ENCODE results near the gene SLC8A1. TPM values are rescaled to one million over a fixed set of nuclear protein-coding genes. Genes with fewer than 3 reads are reported as not detected.

The SLC8A1 gene
- polyA plus RNA-seq, 3 donors = 0.62 to 1.9 (median 0.79) TPM

- H3K27ac ChIP-seq (ENCODE audit: low read depth, low read length) = no peak overlapping the region
- 51 to 80% (median 74%) methylated on average over 2 of the region's 2 CpGs for WGBS, 3 donors
Observed at GRCh38 chr2:40466935-40467572, 15.2 kb upstream of the SLC8A1 start.

DNA sequence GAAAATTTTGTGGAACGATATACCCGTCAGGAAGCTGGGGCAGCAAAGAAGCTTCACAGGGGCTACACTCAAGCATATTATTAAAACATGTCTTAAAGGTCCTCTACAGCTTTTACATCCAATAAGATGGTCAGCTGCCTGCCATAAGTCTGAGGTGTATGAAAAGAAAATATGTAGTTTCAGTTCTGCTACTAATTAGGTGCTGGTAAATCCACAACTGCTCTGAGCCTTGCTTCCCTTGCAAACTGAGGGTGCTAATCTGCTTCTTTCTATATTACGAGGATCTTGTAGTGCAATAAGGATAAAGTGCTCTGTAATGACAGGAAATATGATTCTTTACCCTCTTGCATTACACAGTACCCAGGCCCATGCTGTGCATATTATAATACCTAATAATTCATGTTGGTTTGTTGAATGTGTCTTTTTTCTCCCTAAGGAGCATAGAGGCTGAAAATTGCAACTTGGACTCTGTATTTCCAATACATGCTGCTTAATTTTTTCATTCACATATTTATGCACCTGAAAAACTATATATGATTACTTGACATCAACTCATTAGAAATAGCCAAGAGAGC is 14.5 kb upstream of the SLC8A1 start:
- 84 to 96% (median 92%) methylated on average over 3 of the region's 3 CpGs for WGBS, 3 donors
- H3K27ac ChIP-seq (ENCODE audit: low read depth, low read length) = no peak overlapping the region

- WGBS, 3 donors = 54 to 86% (median 84%) methylated on average over 8 of the region's 8 CpGs
- no peak overlapping the region for H3K27ac ChIP-seq (ENCODE audit: low read depth, low read length)
Observed at GRCh38 chr2:40463112-40463511, 11.2 kb upstream of the SLC8A1 start.

DNA sequence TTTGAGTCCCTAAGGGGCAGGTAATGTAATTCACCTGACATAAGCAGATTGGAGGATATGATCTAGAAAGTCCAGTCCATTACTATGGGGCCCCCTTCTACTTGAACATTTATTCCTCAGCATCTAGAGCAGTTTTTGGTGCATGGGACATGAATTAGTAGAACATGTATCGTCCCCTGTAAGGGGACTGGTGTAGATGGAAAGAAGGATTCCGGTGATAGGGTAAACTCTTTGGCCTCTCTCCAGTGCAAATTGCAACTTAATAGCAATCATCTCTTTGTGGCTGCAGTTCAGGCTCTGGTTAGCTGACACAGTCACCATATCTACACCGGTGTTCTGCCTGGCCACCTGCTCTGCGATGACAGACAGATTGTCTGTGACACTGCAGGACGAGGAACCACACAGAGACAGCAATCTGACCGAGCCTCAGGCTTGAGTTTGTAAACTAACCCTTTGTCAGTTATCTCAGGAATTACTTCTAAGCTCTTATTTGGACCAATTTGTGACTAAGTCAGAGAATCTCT is 6.4 kb upstream of the SLC8A1 start:
- no peak overlapping the region for H3K27ac ChIP-seq (ENCODE audit: low read depth, low read length)
- 32 to 81% (median 79%) methylated on average over 6 of the region's 6 CpGs for WGBS, 3 donors

- WGBS, 3 donors = 65 to 74% (median 71%) methylated on average over 5 of the region's 5 CpGs
- no peak overlapping the region for H3K27ac ChIP-seq (ENCODE audit: low read depth, low read length)
Observed at GRCh38 chr2:40457837-40458236, 5.9 kb upstream of the SLC8A1 start.

GRCh38 chr2:40457366-40457765 is 5.5 kb upstream of the SLC8A1 start:
- no peak overlapping the region for H3K27ac ChIP-seq (ENCODE audit: low read depth, low read length)
- 66 to 77% (median 77%) methylated on average over 3 of the region's 3 CpGs for WGBS, 3 donors

DNA sequence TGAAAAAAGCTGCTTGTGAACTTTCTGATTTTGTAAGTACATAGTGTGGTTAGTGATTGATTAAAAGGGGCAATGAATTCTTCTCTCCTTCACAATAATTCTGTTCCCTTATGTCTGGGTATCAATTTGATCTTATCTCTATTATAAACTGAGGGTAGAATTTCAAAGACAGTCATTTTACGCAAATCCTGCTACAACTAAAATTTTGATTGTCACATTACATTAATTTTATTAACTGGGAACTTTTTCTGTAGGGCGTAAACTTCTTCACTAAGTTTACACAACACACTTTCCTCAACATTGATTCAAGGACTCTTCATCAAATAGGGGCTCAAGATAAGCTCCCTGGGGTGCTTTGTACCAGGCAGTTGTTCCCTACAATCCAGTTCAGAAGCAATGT is 5.0 kb upstream of the SLC8A1 start:
- H3K27ac ChIP-seq (ENCODE audit: low read depth, low read length) = no peak overlapping the region
- 74 to 96% (median 93%) methylated on average over 2 of the region's 2 CpGs for WGBS, 3 donors

DNA sequence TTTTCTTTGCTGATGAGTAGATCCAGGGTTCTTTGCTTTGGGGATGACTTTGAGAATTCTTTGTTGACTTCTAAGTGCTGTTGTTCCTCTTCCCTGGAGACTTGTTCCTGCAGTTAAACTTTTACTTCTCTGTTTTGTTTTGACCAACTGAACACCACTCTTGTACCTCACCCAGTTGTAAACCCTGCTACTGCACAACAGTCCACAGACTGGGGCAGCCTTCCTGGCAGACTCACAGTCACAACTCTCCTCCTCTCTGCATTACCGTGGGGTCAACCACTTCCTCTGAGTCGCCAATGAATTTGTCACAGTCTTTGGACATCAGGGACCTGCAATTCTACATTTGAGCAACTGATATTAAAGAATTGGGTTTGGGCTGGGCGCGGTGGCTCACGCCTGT is 3.8 kb upstream of the SLC8A1 start:
- no peak overlapping the region for H3K27ac ChIP-seq (ENCODE audit: low read depth, low read length)
- WGBS, 3 donors = 61 to 83% (median 63%) methylated on average over 5 of the region's 5 CpGs

- WGBS, 3 donors = 78 to 92% (median 86%) methylated on average over 3 of the region's 3 CpGs
- H3K27ac ChIP-seq (ENCODE audit: low read depth, low read length) = no peak overlapping the region
Observed at GRCh38 chr2:40454321-40454720, 2.4 kb upstream of the SLC8A1 start.

- H3K27ac ChIP-seq (ENCODE audit: low read depth, low read length) = no peak overlapping the region
- 51 to 91% (median 87%) methylated on average over 8 of the region's 8 CpGs for WGBS, 3 donors
Observed at GRCh38 chr2:40452786-40453185, 896 bp upstream of the SLC8A1 start.

- WGBS, 3 donors = 1 to 3% (median 2%) methylated on average over 18 of the region's 18 CpGs
- H3K27ac ChIP-seq (ENCODE audit: low read depth, low read length) = no peak overlapping the region
Observed at GRCh38 chr2:40450796-40451430, 977 bp downstream of the SLC8A1 start.

DNA sequence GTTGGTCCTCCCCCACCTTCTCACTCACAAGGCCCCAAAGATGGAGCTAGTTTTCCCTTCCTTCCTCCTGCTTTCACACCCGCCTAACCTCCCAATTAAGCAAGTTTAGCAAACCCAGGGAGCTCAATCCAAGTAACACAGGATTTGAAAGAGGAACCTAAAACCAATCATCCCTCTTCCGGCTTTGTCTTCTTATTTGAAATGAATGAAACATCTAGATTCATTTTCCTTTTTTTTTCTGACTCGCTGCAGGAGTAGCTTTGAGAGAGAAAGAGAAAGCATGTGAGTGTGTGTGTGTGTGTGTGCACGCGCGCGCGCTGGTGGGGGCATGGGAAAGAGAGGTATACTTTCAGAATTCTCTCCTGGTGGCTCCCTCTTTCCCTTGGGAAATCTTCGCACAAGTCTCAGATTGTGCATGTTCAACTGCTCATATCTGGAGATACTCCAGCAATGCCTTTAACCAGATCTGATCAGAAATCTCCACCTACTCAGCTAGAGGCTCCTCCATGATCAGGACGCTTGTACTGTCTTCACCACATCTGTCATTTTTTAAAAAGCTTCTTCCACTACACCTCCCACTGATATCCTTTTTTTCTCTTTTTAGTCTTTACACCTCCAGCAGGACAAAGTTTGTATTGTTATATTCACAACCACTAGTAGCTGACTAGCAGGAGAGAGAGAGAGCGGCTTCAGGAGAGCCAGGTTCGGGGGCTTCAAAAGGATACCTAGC is 1.7 kb downstream of the SLC8A1 start:
- 13 to 29% (median 20%) methylated on average over 12 of the region's 12 CpGs for WGBS, 3 donors
- H3K27ac ChIP-seq (ENCODE audit: low read depth, low read length) = no peak overlapping the region

DNA sequence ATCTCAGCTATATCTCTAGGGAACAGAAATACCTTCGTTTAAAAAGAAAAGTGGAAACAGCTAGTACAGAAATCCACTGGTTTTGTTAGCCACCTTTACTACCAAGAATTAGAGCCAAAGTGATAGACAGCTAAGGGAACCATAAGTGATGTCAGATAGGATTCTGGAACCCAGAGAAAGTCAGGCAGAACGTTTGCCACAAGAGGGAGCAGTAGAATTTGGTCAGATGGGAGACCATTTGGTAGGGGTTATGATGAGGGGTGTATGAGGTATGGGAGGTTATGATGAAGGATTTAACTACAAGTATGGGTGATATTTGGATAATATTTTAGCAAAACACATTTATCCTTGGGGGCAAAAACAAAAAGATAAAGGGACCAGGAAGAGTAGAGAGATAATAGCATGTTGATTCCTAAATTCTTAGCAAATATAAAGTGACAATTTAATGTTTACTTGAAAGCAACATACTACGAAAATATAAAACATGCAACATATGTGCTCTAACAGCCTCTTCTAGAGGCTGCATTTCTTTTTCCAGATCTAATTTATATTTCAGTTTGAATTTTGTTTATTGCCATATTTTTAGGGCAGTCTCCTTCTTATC is 3.3 kb downstream of the SLC8A1 start:
- WGBS, 3 donors = 31 to 42% (median 41%) methylated on average over 3 of the region's 3 CpGs
- no peak overlapping the region for H3K27ac ChIP-seq (ENCODE audit: low read depth, low read length)

GRCh38 chr2:40445467-40445866 is 6.4 kb downstream of the SLC8A1 start:
- H3K27ac ChIP-seq (ENCODE audit: low read depth, low read length) = no peak overlapping the region

DNA sequence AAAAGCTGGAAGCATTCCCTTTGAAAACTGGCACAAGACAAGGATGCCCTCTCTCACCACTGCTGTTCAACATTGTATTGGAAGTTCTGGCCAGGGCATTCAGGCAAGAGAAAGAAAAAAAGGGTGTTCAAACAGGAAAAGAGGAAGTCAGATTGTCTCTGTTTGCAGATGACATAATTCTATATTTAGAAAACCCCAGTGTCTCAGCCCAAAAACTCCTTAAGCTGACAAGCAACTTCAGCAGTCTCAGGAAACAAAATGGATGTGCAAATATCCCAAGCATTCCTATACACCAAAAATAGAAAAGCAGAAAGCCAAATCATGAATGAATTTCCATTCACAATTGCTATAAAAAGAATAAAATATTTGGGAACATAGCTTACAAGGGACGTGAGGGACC is 11.1 kb downstream of the SLC8A1 start:
- WGBS, 3 donors = 43 to 63% (median 50%) methylated on average over 1 of the region's 1 CpG
- H3K27ac ChIP-seq (ENCODE audit: low read depth, low read length) = no peak overlapping the region

GRCh38 chr2:40439473-40439872 is 12.4 kb downstream of the SLC8A1 start:
- H3K27ac ChIP-seq (ENCODE audit: low read depth, low read length) = no peak overlapping the region

- 75 to 79% (median 77%) methylated on average over 1 of the region's 1 CpG for WGBS, 3 donors
- no peak overlapping the region for H3K27ac ChIP-seq (ENCODE audit: low read depth, low read length)
Observed at GRCh38 chr2:40436093-40436475, 15.8 kb downstream of the SLC8A1 start.

- 50 to 73% (median 55%) methylated on average over 9 of the region's 9 CpGs for WGBS, 3 donors
- no peak overlapping the region for H3K27ac ChIP-seq (ENCODE audit: low read depth, low read length)
Observed at GRCh38 chr2:40435426-40436092, 16.3 kb downstream of the SLC8A1 start.

Measured in adipose tissue (tissue), 3 donors.